Glutamatergic neuron (in vitro differentiated cells): ENCODE results near the gene SPTB. TPM values are rescaled to one million over a fixed set of nuclear protein-coding genes. Genes with fewer than 3 reads are reported as not detected.

ENCODE experiments used
- DNase-seq: peaks from one replicate; pipeline ENCODE4 v3.0.0; 2022
- H3K27ac Mint-ChIP-seq: one replicate; pipeline ENCODE4 v1.8.0; 2020; ENCODE audit warnings: mild to moderate bottlenecking, mixed read lengths, inconsistent platforms; ENCODE audit not compliant: unreplicated experiment
- H3K27me3 Mint-ChIP-seq: one replicate; pipeline ENCODE4 v1.8.0; 2020; ENCODE audit warnings: mild to moderate bottlenecking, moderate library complexity, mixed read lengths, inconsistent platforms; ENCODE audit not compliant: unreplicated experiment
- H3K36me3 Mint-ChIP-seq: one replicate; pipeline ENCODE4 v1.8.0; 2020; ENCODE audit warnings: mild to moderate bottlenecking, mixed read lengths, inconsistent platforms; ENCODE audit not compliant: unreplicated experiment
- H3K4me1 Mint-ChIP-seq: one replicate; pipeline ENCODE4 v1.8.0; 2020; ENCODE audit warnings: mild to moderate bottlenecking, low read depth, mixed read lengths, inconsistent platforms; ENCODE audit not compliant: unreplicated experiment
- H3K4me3 Mint-ChIP-seq: one replicate; pipeline ENCODE4 v1.8.0; 2020; ENCODE audit warnings: mild to moderate bottlenecking, mixed read lengths, inconsistent platforms; ENCODE audit not compliant: unreplicated experiment
- H3K9me3 Mint-ChIP-seq: one replicate; pipeline ENCODE4 v1.8.0; 2020; ENCODE audit warnings: mild to moderate bottlenecking, moderate library complexity, mixed read lengths, inconsistent platforms; ENCODE audit not compliant: unreplicated experiment
- total RNA-seq: library from RNA; stranded (reverse); fragmentation: NEBNext Ultra II Directional; extraction: Animal tissue kit (Norgen Biotek cat#: 25700); gene quantifications from one replicate; pipeline ENCODE4 v1.2.1, GENCODE V29; 2021; ENCODE audit not compliant: unreplicated experiment
- TF ChIP-seq, protein P1 (sequence below): fragments of 200-600 bp; sonication (generic); IDR thresholded peaks from one replicate; pipeline ENCODE4 v1.5.0; 2021; ENCODE audit not compliant: partially characterized antibody, unreplicated experiment

Gene SPTB
- total RNA-seq, 1 donor from 2014 or later, result 1.9 TPM

DNA sequence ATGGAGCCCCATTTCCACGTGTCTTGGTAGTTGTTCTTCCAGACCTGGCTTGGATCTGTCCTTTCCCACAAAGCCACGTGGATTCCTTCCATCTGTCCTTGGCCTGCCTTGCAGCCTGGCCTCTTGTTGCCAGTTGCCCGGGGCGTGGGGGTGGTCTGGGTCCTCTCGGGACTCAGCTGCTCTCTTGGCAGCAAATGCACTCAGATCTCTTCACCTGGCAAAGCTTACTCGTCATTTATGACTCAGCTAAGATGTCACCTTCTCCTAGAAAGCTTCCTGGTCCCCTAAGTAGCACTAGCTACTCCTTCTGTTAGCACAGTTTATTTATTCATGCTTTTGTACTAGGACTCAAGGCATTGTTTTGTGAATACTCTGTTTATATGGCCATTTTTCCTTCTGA lies 161.8 kb downstream of the SPTB start:
- no peak for DNase-seq
- peak overlapping the region; percentile 32 for H3K4me3 Mint-ChIP-seq

DNA sequence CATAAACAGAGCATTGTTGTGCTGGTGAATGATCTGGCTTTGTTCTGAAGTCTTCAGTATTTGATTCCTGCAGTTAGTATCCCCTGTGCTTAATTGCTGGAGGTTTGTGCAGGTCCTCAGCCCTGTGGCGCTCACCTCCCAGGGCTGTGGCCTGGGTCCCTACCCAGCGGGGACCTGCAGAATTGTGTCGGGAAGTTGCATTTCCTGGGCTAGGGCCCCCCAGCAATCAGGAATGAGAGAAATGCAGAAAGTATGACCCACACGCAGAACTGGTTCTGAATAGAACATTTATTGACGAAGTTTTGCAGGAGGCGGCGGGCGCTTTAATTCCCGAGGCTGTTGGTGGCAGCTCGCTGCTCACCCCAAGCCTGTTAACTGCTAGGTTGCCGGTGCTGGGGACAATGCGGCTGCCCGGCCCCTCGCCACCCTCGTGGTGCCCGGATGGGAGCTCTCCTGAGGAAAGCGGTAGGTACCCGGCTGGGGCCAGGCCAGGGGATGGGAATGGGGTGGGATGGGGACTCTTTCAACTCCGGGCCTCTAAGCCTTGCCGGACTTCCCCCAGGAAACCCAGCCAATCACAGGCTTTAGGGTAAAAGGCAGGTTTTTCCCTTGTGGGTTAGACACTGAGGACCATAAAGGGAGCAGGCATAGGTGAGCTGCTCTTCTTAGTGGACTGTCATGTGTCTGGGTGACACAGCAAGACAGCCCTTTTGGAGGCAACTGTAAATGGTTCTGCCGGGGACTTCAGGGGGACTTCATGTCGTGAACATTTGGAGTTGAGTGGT lies 163.9 kb downstream of the SPTB start:
- Mint-ChIP-seq H3K27me3 (peaks cover 26% of the 10 kb centered on the region), H3K4me1 (peaks cover 27% of the 10 kb centered on the region)

More for the DNA sequence above, 161.8 kb downstream of the SPTB start:
- Mint-ChIP-seq H3K27ac (no peak overlapping the region), H3K4me1 (peaks cover 27% of the 10 kb centered on the region), H3K36me3 (peaks cover 17% of the 10 kb centered on the region), H3K9me3 (peaks cover 10% of the 10 kb centered on the region), H3K27me3 (peaks cover 29% of the 10 kb centered on the region)
- TF ChIP-seq, protein P1, sequence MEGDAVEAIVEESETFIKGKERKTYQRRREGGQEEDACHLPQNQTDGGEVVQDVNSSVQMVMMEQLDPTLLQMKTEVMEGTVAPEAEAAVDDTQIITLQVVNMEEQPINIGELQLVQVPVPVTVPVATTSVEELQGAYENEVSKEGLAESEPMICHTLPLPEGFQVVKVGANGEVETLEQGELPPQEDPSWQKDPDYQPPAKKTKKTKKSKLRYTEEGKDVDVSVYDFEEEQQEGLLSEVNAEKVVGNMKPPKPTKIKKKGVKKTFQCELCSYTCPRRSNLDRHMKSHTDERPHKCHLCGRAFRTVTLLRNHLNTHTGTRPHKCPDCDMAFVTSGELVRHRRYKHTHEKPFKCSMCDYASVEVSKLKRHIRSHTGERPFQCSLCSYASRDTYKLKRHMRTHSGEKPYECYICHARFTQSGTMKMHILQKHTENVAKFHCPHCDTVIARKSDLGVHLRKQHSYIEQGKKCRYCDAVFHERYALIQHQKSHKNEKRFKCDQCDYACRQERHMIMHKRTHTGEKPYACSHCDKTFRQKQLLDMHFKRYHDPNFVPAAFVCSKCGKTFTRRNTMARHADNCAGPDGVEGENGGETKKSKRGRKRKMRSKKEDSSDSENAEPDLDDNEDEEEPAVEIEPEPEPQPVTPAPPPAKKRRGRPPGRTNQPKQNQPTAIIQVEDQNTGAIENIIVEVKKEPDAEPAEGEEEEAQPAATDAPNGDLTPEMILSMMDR, result no peak

DNA sequence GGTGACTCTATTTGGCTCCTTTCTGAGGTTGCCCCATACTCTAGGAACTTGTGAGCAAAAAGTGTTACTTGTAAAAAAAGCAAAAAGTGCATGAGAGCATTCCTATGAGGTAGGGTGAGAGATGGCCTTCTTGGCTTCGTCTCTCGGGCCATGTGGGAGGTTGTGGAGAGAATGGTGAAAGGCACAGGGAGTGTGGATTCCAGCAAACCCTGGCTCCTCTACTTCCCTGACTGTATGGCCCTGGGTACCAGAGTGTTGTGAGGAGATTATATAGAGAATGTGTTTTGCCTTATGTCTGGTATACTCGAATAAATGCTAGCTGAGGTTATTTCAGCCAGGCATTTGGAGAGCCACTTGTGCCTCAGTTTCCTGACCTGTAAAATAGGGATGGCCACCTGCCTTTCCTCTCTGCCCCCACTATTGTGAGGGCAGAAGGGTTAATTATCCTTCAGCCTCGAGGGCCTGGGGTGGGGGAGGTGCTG lies 164.5 kb downstream of the SPTB start:
- TF ChIP-seq, protein P1, result no peak
- Mint-ChIP-seq H3K36me3 (peaks cover 23% of the 10 kb centered on the region), H3K4me1 (peaks cover 27% of the 10 kb centered on the region), H3K27me3 (peaks cover 25% of the 10 kb centered on the region), H3K4me3 (no peak overlapping the region), H3K27ac (no peak overlapping the region), H3K9me3 (peaks cover 10% of the 10 kb centered on the region)
- no peak for DNase-seq

More for the DNA sequence above, 163.9 kb downstream of the SPTB start:
- no peak for DNase-seq
- peak overlapping the region; percentile 66 for H3K4me3 Mint-ChIP-seq
- H3K36me3 Mint-ChIP-seq, result peaks cover 23% of the 10 kb centered on the region
- H3K27ac Mint-ChIP-seq, result peak overlapping the region; percentile 25
- H3K9me3 Mint-ChIP-seq, result peaks cover 10% of the 10 kb centered on the region
- TF ChIP-seq, protein P1, result no peak

DNA sequence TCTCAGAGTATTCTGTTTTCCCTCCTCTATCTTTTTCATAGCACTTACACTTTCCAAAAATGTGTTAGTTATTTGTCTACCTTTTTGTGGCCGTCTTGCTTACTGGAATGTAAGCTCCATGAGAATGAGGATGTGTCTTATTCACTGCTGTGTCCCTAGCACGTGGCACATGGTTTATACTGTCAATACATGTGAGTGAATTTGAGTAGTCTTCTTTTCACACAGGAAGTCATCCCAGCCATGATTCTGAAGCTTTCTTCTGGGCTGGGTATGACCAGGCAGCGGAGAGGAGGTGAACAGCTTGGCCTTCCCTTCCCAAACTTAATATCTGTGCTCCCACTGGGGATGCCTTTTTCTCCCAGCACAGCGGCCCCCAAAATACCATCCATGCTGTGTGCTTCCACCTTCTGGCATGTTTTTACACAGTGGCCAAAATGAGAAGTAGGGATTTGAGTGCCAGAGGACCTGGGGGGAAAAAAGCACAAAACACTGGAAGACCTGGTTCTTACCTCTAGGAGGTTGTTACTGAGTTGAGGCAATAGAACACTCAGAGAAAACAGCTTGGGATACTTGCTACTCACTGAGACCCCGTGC lies 165.2 kb downstream of the SPTB start:
- Mint-ChIP-seq H3K36me3 (peaks cover 24% of the 10 kb centered on the region), H3K4me3 (no peak overlapping the region), H3K4me1 (peaks cover 27% of the 10 kb centered on the region), H3K27ac (no peak overlapping the region), H3K27me3 (peaks cover 20% of the 10 kb centered on the region), H3K9me3 (peaks cover 10% of the 10 kb centered on the region)
- DNase-seq, result no peak
- TF ChIP-seq, protein P1, result no peak

DNA sequence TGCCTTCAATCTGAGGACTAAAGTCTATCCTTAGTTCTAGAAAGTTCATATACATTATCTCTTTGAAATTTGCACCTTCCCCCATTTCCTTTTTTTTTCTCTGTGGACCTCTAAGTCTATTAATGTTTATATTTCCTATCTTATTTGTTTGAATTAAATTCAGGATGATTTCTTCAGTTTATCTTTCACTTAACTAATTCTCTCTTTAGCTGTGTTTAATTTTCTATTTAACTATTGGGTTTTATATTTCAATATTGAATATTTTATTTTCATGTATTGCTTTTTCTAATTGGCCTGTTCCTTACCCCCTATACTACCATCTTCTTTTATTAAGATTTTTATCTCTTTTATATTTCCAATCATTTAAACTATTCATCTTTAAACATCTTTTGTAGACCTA lies 166.0 kb downstream of the SPTB start:
- H3K27ac Mint-ChIP-seq, result no peak overlapping the region
- H3K4me3 Mint-ChIP-seq, result no peak overlapping the region
- TF ChIP-seq, protein P1, result no peak
- DNase-seq, result no peak
- peaks cover 16% of the 10 kb centered on the region for H3K27me3 Mint-ChIP-seq
- H3K36me3 Mint-ChIP-seq, result peaks cover 27% of the 10 kb centered on the region
- peaks cover 10% of the 10 kb centered on the region for H3K9me3 Mint-ChIP-seq
- peaks cover 29% of the 10 kb centered on the region for H3K4me1 Mint-ChIP-seq
